Astrocyte (in vitro differentiated cells and primary cell): ENCODE data around the gene ARFGAP2. TPM values are rescaled to one million over a fixed set of nuclear protein-coding genes. Genes with fewer than 3 reads are reported as not detected.
"Not testable (repeated sequence)": the region's sequence is repeated elsewhere in the genome, so short reads cannot be mapped to it uniquely, and the experiment has no call there.

Experiments
- DNase-seq: peaks from one replicate; pipeline ENCODE4 v3.0.0-alpha.2; 2010; ENCODE audit warnings: low read depth
- FAIRE-seq: peaks from 2 replicates; lab custom pipeline; 2011; peaks lifted over from hg19 to GRCh38; lab: Jason Lieb, UNC
- H2AFZ ChIP-seq: 2 replicates; pipeline ENCODE4 v1.6.0; 2012; ENCODE audit warnings: low read depth, low read length, inconsistent platforms
- H3K27ac ChIP-seq: 2 replicates; pipeline ENCODE4 v1.5.1; 2011; ENCODE audit warnings: low read depth, low read length, inconsistent platforms
- H3K27me3 ChIP-seq: 2 replicates; pipeline ENCODE4 v1.6.0; 2011; ENCODE audit warnings: low read length, inconsistent platforms; ENCODE audit not compliant: insufficient read depth
- H3K36me3 ChIP-seq: 2 replicates; pipeline ENCODE4 v1.5.1; 2011; ENCODE audit warnings: low read length, inconsistent platforms; ENCODE audit not compliant: insufficient read depth
- H3K4me1 ChIP-seq: 2 replicates; pipeline ENCODE4 v1.5.1; 2011; ENCODE audit warnings: low read length, inconsistent platforms; ENCODE audit not compliant: insufficient read depth
- H3K4me2 ChIP-seq: 2 replicates; pipeline ENCODE4 v1.6.0; 2012; ENCODE audit warnings: low read length, inconsistent platforms
- H3K4me3 ChIP-seq: 2 replicates; pipeline ENCODE4 v1.5.1; 2011; ENCODE audit warnings: low read depth, mild to moderate bottlenecking, low read length, inconsistent platforms; ENCODE audit not compliant: insufficient read depth
- H3K79me2 ChIP-seq: 2 replicates; pipeline ENCODE4 v1.6.0; 2012; ENCODE audit warnings: mild to moderate bottlenecking, low read length, inconsistent platforms; ENCODE audit not compliant: insufficient read depth
- H3K9ac ChIP-seq: 2 replicates; pipeline ENCODE4 v1.6.0; 2012; ENCODE audit warnings: mild to moderate bottlenecking, low read length, inconsistent platforms
- H3K9me3 ChIP-seq: 2 replicates; pipeline ENCODE4 v1.5.1; 2012; ENCODE audit warnings: low read depth, mild to moderate bottlenecking, low read length, inconsistent platforms; ENCODE audit not compliant: insufficient read depth
- H4K20me1 ChIP-seq: 2 replicates; pipeline ENCODE4 v1.6.0; 2012; ENCODE audit warnings: low read length, inconsistent platforms; ENCODE audit not compliant: insufficient read depth
- H3K27ac Mint-ChIP-seq: one replicate; pipeline ENCODE4 v1.8.0; 2021; ENCODE audit warnings: mild to moderate bottlenecking, mixed read lengths; ENCODE audit not compliant: unreplicated experiment
- H3K27me3 Mint-ChIP-seq: one replicate; pipeline ENCODE4 v1.8.0; 2021; ENCODE audit warnings: low read depth, mixed read lengths; ENCODE audit not compliant: unreplicated experiment
- H3K36me3 Mint-ChIP-seq: one replicate; pipeline ENCODE4 v1.8.0; 2021; ENCODE audit warnings: low read depth, mixed read lengths; ENCODE audit not compliant: unreplicated experiment
- H3K4me1 Mint-ChIP-seq: one replicate; pipeline ENCODE4 v1.8.0; 2021; ENCODE audit warnings: low read depth, mixed read lengths; ENCODE audit not compliant: unreplicated experiment
- H3K4me3 Mint-ChIP-seq: one replicate; pipeline ENCODE4 v1.8.0; 2021; ENCODE audit warnings: mild to moderate bottlenecking, moderate library complexity, mixed read lengths; ENCODE audit not compliant: unreplicated experiment
- H3K9me3 Mint-ChIP-seq: one replicate; pipeline ENCODE4 v1.8.0; 2021; ENCODE audit warnings: mild to moderate bottlenecking, mixed read lengths; ENCODE audit not compliant: unreplicated experiment
- CTCF ChIP-seq: IDR thresholded peaks from 2 replicates; pipeline ENCODE4 v1.5.1; 2011; ENCODE audit warnings: low read depth, mild to moderate bottlenecking, inconsistent platforms, low read length, moderate library complexity; ENCODE audit not compliant: insufficient read depth
- EZH2 ChIP-seq: IDR thresholded peaks from 2 replicates; pipeline ENCODE4 v1.6.1; 2012; ENCODE audit warnings: mild to moderate bottlenecking, low read length, inconsistent platforms; ENCODE audit not compliant: insufficient read depth
- total RNA-seq: library from RNA; stranded (reverse); gene quantifications from 2 replicates; pipeline ENCODE4 v1.2.1, GENCODE V29; 2021

ARFGAP2 gene
- total RNA-seq, 1 donor from 2014 or later = 51.0 TPM

GRCh38 chr11:47207459-47207858 lies 30.8 kb upstream of the ARFGAP2 start:
- no peak for TF ChIP-seq CTCF
- no peak for TF ChIP-seq EZH2
- no peak overlapping the region for H2AFZ ChIP-seq
- no peak overlapping the region for H3K4me3 ChIP-seq
- Mint-ChIP-seq H3K4me1 (peaks cover 8% of the 10 kb centered on the region), H3K36me3 (no peaks in the 10 kb centered on the region), H3K27me3 (peaks cover 4% of the 10 kb centered on the region), H3K27ac (no peak overlapping the region), H3K4me3 (no peak overlapping the region), H3K9me3 (no peaks in the 10 kb centered on the region)
- H3K4me2 ChIP-seq = no peak overlapping the region
- FAIRE-seq (no peak), DNase-seq (no peak)
- H3K27me3 ChIP-seq = no peaks in the 10 kb centered on the region
- H3K27ac ChIP-seq = no peak overlapping the region
- no peaks in the 10 kb centered on the region for H3K79me2 ChIP-seq
- no peaks in the 10 kb centered on the region for H4K20me1 ChIP-seq
- peaks cover 8% of the 10 kb centered on the region for H3K4me1 ChIP-seq
- no peaks in the 10 kb centered on the region for H3K36me3 ChIP-seq
- no peak overlapping the region for H3K9ac ChIP-seq
- H3K9me3 ChIP-seq = no peaks in the 10 kb centered on the region

- not testable (repeated sequence) for H3K4me3 ChIP-seq, H3K4me3 Mint-ChIP-seq, H3K27me3 Mint-ChIP-seq, H3K9ac ChIP-seq, DNase-seq, H3K4me2 ChIP-seq, FAIRE-seq, H3K9me3 Mint-ChIP-seq, H3K27ac ChIP-seq, H3K9me3 ChIP-seq, H3K27me3 ChIP-seq, H3K27ac Mint-ChIP-seq, H3K36me3 ChIP-seq, H3K4me1 ChIP-seq, H4K20me1 ChIP-seq, H3K4me1 Mint-ChIP-seq, H2AFZ ChIP-seq, H3K79me2 ChIP-seq, H3K36me3 Mint-ChIP-seq
Observed at GRCh38 chr11:47206577-47206976, 29.9 kb upstream of the ARFGAP2 start.

GRCh38 chr11:47204637-47204989 lies 27.9 kb upstream of the ARFGAP2 start:
- peak; percentile 87 for FAIRE-seq
- Histone ChIP-seq H3K27ac (no peak overlapping the region), H3K4me2 (peak overlapping the region; percentile 42), H3K79me2 (no peaks in the 10 kb centered on the region), H4K20me1 (no peaks in the 10 kb centered on the region), H3K4me3 (no peak overlapping the region), H3K9me3 (no peaks in the 10 kb centered on the region), H3K36me3 (no peaks in the 10 kb centered on the region), H3K4me1 (peaks cover 8% of the 10 kb centered on the region), H3K9ac (no peak overlapping the region), H2AFZ (peak overlapping the region; percentile 58), H3K27me3 (no peaks in the 10 kb centered on the region)
- H3K36me3 Mint-ChIP-seq = no peaks in the 10 kb centered on the region
- H3K27ac Mint-ChIP-seq = peak overlapping the region; percentile 72
- TF ChIP-seq CTCF = no peak
- no peak for TF ChIP-seq EZH2
- H3K4me1 Mint-ChIP-seq = peaks cover 8% of the 10 kb centered on the region
- H3K9me3 Mint-ChIP-seq = no peaks in the 10 kb centered on the region
- H3K27me3 Mint-ChIP-seq = peaks cover 4% of the 10 kb centered on the region
- DNase-seq = peak; percentile 50
- no peak overlapping the region for H3K4me3 Mint-ChIP-seq
